Adrenal gland (tissue), 5 donors: ENCODE results near the gene NEUROD1.

Experiments
- POLR2A ChIP-seq, 2 donors: fragments of 450-650 bp; IDR thresholded peaks; one replicate each; pipeline ENCODE4 v1.6.1; 2017; ENCODE audit warnings: antibody characterized with exemption in 2 of 2, mild to moderate bottlenecking in 2 of 2, moderate library complexity in 1 of 2
- TF ChIP-seq, protein P1 (sequence below), 6 experiments: fragments of 450-650 bp in 4 of 6; fragments of 200-600 bp in 2 of 6; sonication (generic) in 1 of 6; IDR thresholded peaks; 1 replicate in 5 of 6; 2 replicates in 1 of 6; pipeline versions ENCODE4 v1.5.1 to v1.8.0; 2016 to 2021; ENCODE audit warnings: antibody characterized with exemption in 6 of 6, mild to moderate bottlenecking in 2 of 6, moderate library complexity in 1 of 6
- donor health status: DM: no; HTN: no; CAD: no.

DNA sequence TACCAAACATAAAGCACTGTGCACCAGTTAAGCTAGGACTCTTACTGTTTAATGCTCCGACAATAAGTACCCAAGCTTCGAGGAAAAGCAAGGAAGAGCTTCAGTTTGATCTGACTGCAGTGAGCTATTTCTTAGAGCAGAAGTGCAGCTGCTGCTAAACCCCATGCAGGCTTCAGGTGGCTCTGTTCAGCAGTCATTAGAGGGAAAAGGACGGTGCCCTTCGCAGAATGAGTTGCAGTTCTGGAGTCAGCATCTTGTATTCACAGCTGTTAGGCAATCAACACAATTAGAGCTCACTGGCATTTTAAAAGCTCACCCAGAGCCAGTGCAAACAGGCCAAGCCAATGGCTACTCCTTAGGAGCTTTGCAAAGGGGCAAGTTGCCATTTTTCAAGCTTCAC, 21.9 kb downstream of the NEUROD1 start:
- TF ChIP-seq, protein P1, sequence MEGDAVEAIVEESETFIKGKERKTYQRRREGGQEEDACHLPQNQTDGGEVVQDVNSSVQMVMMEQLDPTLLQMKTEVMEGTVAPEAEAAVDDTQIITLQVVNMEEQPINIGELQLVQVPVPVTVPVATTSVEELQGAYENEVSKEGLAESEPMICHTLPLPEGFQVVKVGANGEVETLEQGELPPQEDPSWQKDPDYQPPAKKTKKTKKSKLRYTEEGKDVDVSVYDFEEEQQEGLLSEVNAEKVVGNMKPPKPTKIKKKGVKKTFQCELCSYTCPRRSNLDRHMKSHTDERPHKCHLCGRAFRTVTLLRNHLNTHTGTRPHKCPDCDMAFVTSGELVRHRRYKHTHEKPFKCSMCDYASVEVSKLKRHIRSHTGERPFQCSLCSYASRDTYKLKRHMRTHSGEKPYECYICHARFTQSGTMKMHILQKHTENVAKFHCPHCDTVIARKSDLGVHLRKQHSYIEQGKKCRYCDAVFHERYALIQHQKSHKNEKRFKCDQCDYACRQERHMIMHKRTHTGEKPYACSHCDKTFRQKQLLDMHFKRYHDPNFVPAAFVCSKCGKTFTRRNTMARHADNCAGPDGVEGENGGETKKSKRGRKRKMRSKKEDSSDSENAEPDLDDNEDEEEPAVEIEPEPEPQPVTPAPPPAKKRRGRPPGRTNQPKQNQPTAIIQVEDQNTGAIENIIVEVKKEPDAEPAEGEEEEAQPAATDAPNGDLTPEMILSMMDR (IDR thresholded peaks at IDR 0.05) = no peak
- no peak for TF ChIP-seq POLR2A (IDR thresholded peaks at IDR 0.05)
